CD4-positive, alpha-beta T cell treated with Interleukin-15 for 1 hour (primary cell): ENCODE measurements around the gene ME1.
"Not testable (repeated sequence)": the region's sequence is repeated elsewhere in the genome, so short reads cannot be mapped to it uniquely, and the experiment has no call there.

ENCODE experiments used
- DNase-seq: peaks from one replicate; pipeline ENCODE4 v3.0.0-alpha.2; 2020

Gene ME1

GRCh38 chr6:83431545-83432155 lies 799 bp upstream of the ME1 start:
- DNase-seq: no peak

GRCh38 chr6:83429857-83430610 lies 817 bp downstream of the ME1 start:
- no peak for DNase-seq

GRCh38 chr6:83429269-83429668 lies 1.6 kb downstream of the ME1 start:
- no peak for DNase-seq

- DNase-seq: no peak
These were observed 6.3 kb downstream of the ME1 start for GRCh38 chr6:83424392-83425018.

GRCh38 chr6:83417880-83418663 lies 12.8 kb downstream of the ME1 start:
- DNase-seq: no peak

- DNase-seq: no peak
These were observed 17.8 kb downstream of the ME1 start for GRCh38 chr6:83413068-83413467.

GRCh38 chr6:83411731-83412130 lies 19.1 kb downstream of the ME1 start:
- DNase-seq: no peak

- DNase-seq: no peak
These were observed 27.7 kb downstream of the ME1 start for GRCh38 chr6:83403191-83403590.

GRCh38 chr6:83389606-83390005 lies 41.2 kb downstream of the ME1 start:
- DNase-seq: no peak

GRCh38 chr6:83385473-83385872 lies 45.4 kb downstream of the ME1 start:
- DNase-seq: no peak

- no peak for DNase-seq
These were observed 46.1 kb downstream of the ME1 start for GRCh38 chr6:83384751-83385150.

GRCh38 chr6:83381949-83382348 lies 48.9 kb downstream of the ME1 start:
- no peak for DNase-seq

GRCh38 chr6:83378621-83379388 lies 52.0 kb downstream of the ME1 start:
- DNase-seq: no peak

GRCh38 chr6:83371423-83371822 lies 59.4 kb downstream of the ME1 start:
- DNase-seq: no peak

- no peak for DNase-seq
These were observed 60.3 kb downstream of the ME1 start for GRCh38 chr6:83370567-83370966.

- DNase-seq: no peak
These were observed 61.2 kb downstream of the ME1 start for GRCh38 chr6:83369692-83370091.

- no peak for DNase-seq
These were observed 62.3 kb downstream of the ME1 start for GRCh38 chr6:83368577-83368976.

GRCh38 chr6:83367104-83367503 lies 63.7 kb downstream of the ME1 start:
- no peak for DNase-seq

GRCh38 chr6:83365931-83366330 lies 64.9 kb downstream of the ME1 start:
- no peak for DNase-seq

- not testable (repeated sequence) for DNase-seq
These were observed 68.5 kb downstream of the ME1 start for GRCh38 chr6:83362349-83362748.

- no peak for DNase-seq
These were observed 71.2 kb downstream of the ME1 start for GRCh38 chr6:83359638-83360037.

GRCh38 chr6:83354747-83355146 lies 76.1 kb downstream of the ME1 start:
- DNase-seq: no peak
